DMS153 treated with DMSO at 0.1 percent for 48 hours (cell line): ENCODE results near the gene MYRIP.
"Not testable (repeated sequence)": the region's sequence is repeated elsewhere in the genome, so short reads cannot be mapped to it uniquely, and the experiment has no call there.

Source experiments
- DNase-seq: peaks from one replicate; lab custom pipeline; 2025; ENCODE audit not compliant: unreplicated experiment; lab: John Stamatoyannopoulos, UW

The MYRIP gene

DNA sequence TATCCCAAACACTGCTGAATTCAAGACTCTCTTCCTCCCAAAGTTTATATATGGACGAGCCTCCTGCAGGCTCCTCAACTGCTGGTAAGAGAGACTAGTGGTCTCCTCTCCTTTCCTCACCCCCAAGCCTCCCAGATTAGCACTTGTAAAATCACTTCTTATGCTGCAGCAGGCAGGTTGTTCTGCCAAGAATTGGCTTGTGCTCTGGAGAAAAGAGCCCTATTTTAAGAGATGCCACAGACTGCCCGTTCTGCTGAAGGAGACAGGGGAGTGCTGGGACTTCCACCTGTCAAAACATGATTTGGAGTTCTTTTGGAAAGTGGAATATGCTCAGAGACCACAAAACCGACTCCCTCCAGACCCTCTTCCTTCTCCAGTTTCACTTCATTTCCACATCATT is 269.2 kb downstream of the MYRIP start:
- DNase-seq, result no peak

DNA sequence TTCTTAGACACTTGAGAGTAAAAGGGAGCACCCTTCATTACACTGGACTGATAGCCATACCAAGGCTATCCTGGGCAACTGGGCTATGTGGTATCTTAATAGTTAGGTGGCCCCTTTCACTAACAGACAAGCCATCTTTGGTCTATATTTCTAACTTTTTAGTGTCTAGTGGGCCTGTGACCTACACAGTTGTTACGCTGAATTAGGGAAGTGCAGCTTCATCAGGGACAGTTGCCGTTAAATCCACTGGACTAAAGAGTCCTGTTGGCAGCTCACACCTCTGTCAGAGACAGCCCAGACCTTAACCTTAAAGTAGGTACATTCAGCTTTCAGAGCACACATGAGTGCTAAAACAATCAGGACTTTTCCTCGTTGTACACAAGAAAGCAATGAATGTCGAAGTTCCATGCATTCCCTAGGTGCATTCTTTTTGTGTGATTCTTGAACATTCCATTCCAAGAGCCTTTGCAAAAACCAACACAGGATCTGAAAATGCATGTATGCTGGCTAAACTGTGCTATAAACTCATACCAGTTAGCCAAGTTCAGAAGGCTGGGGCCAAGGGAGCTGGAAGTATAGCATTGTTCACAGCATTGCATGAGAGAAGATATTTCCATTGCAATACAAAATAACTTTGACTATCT is 269.9 kb downstream of the MYRIP start:
- no peak for DNase-seq

DNA sequence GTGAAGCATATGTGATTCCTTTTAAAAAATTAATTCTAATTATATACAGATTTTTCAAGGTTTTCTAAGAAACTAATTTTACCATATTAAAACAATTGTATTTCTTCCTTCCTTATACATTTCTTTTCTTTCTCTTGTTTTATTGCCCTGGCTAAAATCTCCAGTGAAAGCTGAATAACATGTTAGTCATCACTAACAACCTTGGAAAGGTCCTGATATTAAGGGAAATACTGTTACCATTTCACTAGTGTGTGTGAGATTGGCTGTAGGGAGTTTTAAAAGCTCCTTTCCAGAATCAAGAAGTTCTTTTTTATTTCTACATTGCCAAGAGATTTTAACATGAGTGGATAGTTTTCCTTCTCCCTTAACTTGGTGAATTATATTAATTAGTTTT is 270.4 kb downstream of the MYRIP start:
- no peak for DNase-seq

DNA sequence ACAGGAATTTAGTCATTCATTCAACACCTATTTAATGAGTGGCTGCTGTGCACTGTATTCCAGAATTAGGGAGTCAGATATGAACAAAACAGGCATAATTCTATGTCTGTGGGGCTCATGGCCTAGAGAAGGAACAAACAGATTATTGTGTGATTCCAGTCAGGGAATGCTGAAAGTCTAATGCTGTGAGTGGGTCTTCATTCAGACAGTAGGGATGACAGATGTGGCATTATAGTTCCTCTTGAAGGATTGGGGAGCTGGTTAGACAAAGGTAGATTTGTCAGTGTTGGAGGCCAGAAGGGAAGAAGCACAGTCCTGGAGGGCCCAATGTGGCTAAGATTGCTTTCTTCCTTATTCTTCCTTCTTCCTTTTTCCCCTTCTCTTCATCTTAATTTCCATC is 273.7 kb downstream of the MYRIP start:
- DNase-seq, result no peak

DNA sequence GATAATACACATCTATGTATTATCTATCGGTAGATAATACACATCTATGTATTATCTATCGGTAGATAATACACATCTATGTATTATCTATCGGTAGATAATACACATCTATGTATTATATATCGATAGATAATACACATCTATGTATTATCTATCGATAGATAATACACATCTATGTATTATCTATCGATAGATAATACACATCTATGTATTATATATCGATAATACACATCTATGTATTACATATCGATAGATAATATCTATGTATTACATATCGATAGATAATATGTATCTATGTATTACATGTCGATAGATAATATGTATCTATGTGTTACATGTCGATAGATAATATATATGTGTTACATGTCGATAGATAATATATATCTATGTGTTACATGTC is 275.0 kb downstream of the MYRIP start:
- DNase-seq, result not testable (repeated sequence)

DNA sequence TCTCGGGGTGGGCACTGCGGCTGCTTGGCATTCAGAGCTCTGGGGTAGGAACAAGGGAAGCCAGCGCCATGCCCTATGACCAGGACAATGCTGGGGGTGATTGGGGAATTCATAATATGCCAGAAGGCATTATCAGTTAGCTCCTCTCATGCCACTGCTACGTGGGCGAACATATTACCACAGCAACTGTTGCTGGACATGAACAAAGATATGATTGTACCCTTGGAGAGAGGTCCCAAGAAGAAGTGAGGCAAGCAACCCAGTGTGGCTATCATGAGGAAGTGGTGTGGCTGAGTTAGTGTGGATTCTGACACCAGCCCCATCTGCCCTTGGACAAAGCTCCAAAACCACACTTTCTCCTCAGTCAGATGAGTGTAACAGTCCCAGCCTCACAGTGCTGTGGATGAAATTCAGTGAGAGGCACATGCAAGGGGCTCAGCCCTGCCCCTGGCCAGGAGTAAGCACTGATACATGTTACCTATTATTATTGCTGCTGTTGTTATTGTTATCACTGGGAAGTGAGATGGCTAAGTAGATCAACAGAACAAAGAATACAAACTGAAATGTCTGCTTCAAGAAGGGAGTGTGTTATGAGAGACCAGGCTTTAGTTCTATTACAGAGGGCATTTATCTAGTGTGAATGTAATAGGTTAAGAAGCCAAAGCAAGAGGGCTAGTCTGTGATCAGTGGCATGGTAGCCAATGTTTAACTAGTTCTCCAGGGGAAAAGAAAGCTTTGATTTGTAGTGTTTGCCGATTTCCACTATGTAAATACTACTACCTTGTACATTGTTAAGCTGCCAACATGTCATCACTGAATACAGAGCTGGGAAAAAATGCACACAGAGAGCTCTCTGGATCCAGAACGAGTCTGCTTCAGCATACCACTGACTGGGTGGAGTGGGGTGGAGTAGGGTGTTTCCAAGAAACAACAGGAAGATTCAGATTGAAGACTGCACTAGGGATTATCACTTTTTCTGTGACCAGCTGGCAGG is 277.8 kb downstream of the MYRIP start:
- DNase-seq, result peak; percentile 25

DNA sequence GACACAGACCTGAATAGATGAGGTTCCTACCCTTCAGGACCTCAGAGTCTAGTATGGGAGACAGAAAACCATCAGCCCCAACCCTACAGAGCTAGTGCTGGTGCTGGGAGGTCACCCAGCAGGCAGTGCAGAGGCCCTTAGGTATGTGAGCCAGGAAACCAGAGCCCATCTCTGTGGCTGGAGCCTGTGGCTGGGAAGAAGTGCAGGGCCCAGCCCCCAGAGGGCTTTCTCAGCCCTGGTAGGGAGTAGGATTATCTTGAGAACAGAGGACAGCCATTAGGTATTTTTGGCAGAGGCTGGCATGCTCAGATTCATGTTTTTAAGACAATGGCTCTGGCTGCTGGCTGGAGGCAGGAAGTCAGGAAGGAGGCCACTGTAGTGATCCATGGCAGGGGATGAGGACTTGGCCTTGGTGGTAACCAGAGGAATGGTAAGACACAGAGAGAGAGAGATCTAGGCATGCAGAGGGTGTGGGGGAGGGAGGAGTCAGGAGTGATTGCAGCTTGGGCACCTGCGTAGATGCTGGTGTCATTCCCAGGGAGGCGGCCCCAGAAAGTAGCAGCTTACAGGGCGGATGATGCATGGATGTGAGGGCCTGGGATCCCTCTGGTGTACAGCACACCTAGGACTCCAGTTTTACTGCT is 279.2 kb downstream of the MYRIP start:
- no peak for DNase-seq

DNA sequence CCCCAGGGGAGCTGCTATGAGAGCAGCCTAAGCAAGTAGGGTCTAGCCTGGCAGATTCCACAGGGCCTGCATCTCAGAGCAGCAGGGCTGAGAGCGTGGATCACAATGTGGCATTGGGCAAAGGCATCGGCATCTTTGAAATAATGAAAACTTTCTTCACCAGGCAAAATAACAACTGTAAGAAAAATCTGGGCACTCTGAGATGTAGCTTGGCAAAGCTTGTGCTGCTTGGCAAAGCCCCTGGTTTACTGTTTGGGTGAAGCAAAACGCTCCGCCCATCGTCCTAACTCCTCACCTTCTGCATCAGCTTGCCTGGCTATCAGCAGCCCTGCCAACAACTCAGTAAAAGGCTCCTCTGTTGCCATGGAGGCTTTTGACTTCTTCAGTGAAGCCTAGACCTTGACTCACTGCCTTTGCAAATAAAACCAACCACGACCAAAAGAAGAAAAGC is 287.3 kb downstream of the MYRIP start:
- DNase-seq, result no peak

DNA sequence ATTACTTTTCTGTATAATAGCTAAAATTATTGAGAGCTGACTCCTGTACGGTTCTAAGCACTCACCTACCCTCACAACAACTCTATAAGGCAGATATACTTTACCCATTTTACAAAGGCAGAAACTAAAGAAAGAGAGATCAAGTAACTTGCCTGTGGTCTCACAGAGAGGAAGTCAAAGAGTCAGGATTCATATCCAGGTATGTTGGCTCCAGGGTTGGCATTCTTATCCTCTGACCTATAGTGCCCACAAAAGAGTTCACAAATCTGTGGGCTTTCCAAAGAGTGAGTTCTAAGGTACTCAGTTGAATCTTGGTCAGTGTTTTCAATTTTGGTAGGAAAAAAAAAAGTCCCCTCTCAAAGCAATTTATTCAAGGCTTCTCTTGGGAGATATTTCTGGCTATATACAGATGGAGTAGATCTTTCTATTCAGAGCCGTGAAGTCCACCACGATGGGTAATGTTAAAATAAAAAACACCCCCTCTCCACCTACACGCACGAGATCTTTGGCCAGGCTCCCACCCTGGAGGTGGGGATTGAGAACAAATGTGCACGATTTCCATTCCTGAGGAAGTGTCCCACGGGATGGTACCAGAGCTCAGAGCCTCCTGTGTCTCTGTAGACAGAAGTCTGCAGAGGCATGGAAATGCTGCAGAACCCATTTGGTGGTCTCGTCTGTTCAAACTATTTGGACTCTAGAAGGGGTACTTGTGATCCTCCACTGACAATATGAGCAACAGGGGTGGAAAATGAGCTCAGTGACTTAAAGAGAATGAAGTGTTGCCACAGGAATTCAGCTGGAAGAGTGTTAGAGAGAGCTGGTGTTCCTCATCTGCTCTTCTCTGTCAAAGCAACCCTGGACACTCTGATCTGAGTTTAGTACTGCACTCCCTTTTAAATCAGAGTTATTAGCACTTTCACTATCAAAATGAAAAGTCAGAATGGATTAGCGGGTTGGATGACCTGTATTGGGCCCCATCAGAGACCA is 288.0 kb downstream of the MYRIP start:
- DNase-seq, result no peak

DNA sequence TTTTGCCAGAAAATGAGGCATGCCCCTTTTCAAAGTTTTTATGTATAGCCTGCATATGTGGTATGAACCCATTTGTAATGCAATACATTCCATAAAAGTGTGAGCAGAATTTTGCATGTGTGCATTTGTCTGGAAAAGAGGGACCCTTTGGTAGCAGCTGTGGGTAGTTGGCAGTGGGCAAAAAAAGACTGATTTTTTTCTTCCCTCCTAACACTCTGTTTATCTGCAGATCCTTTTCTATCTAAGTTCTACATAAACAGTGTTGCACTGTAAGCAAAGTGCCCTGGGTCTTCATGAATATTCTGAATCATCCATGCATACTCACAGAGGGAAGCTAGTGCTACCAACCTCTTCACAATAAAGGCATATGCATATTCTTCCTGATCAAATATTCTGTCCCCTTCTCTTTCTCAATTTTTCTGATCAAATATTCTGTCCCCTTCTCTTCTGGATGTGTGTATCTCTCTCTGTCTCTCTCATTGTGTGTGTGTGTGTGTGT is 288.9 kb downstream of the MYRIP start:
- no peak for DNase-seq

DNA sequence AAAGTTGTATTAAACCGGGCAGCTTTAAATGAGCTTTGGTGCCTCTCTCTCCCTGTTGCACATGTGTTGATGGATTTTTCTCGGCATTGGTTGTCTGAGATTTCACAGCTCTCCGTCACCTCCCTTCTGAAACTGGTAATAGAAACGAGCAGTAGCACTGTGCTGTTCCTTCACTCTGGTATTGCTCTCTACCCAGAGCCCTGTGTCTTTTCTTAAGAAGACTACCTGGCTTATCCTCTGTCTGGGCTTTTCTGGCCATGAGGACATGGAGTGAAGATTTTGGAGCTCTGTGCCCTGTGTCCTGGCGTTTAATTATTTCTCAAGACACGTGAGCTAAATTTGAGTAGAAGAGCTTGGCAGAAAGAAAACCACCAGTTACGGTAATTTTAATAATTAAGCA is 290.5 kb downstream of the MYRIP start:
- no peak for DNase-seq

DNA sequence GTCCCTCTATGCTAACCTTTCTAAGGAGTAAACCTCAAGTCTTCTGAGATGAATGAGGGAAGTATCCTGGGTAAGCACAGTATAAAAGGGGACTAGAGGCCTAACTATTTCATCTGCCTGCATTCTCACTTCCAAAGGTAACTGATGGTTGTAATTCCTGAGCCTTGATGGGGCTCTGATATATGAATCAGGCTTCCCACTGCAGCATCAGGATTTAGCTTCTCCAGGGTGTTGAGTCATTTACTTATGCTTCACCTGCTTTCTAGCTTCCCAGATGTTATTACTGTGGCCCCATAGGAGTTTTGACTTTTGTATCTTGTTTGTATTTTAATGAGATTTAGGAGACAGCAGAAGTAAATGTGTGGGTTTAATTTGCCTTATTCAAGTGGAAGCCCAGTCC is 292.8 kb downstream of the MYRIP start:
- no peak for DNase-seq

DNA sequence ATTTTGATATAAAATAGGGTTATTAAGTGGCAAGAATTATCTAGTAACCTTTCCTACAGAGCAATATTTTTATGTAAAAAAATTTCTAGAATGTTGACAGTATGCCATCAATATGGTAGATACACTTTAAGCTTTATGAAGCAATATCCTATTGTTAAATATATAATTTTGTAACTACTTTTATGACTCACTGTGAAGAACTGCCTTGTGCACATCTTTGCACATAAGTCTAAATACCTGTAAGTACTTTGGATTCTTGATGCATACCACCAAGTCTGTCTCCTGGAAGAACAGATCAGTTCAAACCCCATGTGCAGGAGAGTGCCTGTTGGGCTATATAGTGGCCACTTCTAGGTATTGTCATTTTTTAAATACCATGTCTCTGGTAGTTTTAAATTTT is 294.4 kb downstream of the MYRIP start:
- DNase-seq, result no peak

DNA sequence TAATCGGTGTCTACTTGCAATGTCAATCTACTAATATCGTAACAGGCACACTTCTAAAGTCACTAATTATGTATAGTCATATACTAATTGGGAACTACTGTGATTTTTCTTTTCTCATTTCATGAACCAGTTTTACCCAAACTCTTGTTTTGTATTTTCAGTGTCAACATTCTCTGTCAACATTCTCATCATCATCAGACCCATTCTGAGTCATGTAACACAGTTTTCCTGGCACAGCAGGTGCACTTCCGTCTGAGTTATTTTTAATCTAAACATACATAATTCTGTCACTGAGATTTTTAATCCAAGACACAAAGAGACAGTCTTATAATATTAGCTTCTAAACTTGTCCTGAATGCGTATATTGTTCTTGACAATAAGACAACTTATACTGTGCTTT is 295.0 kb downstream of the MYRIP start:
- DNase-seq, result no peak

DNA sequence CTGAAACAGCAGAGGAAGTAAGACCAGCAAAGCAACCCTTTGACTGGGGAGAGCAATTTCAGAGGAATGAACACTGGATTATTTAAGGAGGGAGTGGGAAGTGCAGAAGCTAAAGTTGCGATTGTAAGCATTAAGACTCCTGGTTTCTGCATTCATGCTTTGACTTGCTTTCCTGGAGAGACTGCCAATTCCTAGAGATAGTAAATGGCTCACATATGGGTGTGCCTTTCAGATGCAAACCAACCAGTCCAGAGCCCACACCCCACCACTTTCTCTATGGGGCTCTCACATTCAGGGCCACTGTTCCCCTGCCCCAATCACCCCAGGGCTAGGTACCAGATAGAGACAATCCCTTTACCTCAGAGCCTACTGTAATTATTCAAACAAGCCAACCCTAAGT is 299.2 kb downstream of the MYRIP start:
- no peak for DNase-seq

DNA sequence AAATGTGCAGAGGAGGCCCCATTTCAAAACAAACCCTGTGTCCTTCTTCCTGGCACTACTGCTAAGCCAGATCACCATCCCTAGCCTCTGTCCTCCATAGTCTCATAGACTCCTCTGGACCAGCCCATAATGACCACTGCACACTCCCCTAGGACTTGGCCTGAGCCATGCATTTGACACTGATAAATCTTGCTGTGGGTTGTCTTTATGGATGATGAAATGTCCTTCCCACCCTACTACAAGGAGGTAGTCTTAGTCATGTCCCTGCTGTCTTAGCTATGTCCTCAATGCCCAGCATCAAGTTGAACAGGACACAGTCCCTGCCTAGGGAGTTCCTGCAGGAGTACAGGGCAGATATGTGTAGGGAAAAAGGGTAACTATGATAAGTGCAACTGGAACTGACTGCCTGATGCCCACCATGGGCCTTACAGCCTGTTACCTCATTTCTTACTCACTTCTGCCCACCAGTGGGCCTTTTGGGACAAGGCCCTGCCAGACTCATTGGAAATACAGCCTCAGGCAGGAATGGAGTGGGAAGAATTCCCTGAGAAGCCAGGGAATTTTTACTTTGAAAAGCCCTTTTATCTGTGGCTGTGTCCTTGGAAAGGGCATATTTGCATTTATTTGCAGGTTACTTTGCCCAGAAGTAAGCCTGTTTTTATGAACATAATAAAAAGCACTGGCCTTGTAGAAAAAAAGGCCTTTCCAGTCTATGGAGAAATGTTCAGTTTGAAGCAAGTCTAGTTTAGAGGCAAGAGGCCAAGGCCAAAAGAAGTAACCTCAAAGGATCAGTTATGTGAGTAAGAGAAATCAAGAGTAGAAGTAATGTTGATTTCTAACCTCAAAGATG is 300.5 kb downstream of the MYRIP start:
- no peak for DNase-seq

DNA sequence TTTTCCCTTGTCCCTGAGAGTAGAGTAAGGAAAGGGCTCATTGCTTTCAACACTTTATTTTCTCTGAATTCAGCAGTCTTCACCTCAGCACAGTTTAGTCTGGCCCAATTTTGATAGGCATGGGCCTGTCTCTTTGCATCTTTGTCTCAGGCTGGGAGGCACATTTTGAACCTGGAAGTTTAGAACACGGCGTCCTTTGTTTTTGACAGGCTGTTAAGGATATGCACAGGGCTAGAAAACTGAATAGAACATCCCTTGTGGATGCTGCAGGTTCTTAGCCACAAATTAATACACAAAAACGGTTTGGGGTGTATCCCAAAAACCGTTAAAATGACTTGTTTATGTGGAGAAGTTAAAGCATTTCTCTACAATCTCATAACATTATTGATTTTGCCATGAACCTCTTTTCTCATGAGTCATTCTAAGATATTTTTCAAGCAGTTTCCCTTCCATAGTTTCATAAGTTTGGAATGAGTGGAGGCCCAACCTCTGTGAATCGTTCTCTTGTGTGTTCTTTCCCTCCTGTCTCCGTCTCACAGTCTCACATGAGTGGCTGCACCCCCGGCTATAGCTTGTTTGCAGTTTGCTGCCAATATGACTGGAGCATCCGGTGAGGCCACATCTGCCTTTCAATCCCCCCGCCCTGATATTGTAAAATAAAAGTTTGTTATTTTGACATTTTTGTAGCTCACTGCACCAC is 307.2 kb downstream of the MYRIP start:
- DNase-seq, result no peak

DNA sequence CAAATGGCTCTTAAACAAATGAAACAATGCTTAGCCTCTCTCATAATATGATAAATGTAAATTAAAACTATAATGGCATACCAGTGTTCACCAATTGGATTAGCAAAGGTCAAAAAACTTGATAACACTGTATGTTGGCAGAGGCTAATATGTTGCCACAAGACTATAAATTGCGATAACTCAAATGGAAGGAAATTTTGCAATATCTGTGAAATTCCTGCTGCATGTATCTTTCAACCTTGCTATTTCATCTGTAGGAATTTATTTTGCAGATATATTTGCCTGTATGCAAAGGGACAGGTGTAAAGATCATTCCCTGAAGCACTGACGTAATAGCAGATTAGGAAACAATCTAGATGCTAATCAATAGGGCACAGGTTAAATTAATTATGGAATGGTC is 308.7 kb downstream of the MYRIP start:
- no peak for DNase-seq
